H54 (cell line): ENCODE data around the gene HDAC7.

Experiments
- DNase-seq: peaks from one replicate; pipeline ENCODE4 v3.0.0; 2011; ENCODE audit warnings: low spot score, mixed read lengths; ENCODE audit not compliant: insufficient read length
- FAIRE-seq: peaks from 3 replicates; lab custom pipeline; 2011; peaks lifted over from hg19 to GRCh38; lab: Jason Lieb, UNC
- POLR2A ChIP-seq: IDR thresholded peaks from 2 replicates; pipeline ENCODE4 v1.6.1; 2011; ENCODE audit warnings: low read depth, mild to moderate bottlenecking, low read length

The HDAC7 gene

GRCh38 chr12:47785036-47785886 lies 34.4 kb downstream of the HDAC7 start:
- no peak for FAIRE-seq
- DNase-seq = no peak
- TF ChIP-seq POLR2A = no peak

GRCh38 chr12:47783821-47784819 lies 35.6 kb downstream of the HDAC7 start:
- TF ChIP-seq POLR2A = no peak
- DNase-seq (no peak), FAIRE-seq (no peak)

GRCh38 chr12:47783024-47783755 lies 36.5 kb downstream of the HDAC7 start:
- DNase-seq (no peak), FAIRE-seq (no peak)
- TF ChIP-seq POLR2A = no peak

GRCh38 chr12:47782372-47782770 lies 37.3 kb downstream of the HDAC7 start:
- no peak for TF ChIP-seq POLR2A
- DNase-seq = no peak
- FAIRE-seq = no peak

- no peak for DNase-seq
- FAIRE-seq = no peak
- no peak for TF ChIP-seq POLR2A
These were observed 38.0 kb downstream of the HDAC7 start for GRCh38 chr12:47781479-47782371.

GRCh38 chr12:47779943-47780504 lies 39.7 kb downstream of the HDAC7 start:
- no peak for FAIRE-seq
- no peak for TF ChIP-seq POLR2A
- DNase-seq = no peak

- FAIRE-seq (peak; percentile 61), DNase-seq (peak; percentile 89)
- TF ChIP-seq POLR2A = no peak
These were observed 40.3 kb downstream of the HDAC7 start for GRCh38 chr12:47779301-47779942.

- FAIRE-seq = no peak
- DNase-seq = no peak
- TF ChIP-seq POLR2A = no peak
These were observed 40.8 kb downstream of the HDAC7 start for GRCh38 chr12:47778881-47779280.

- FAIRE-seq (no peak), DNase-seq (no peak)
- no peak for TF ChIP-seq POLR2A
These were observed 41.8 kb downstream of the HDAC7 start for GRCh38 chr12:47777741-47778558.

- FAIRE-seq (no peak), DNase-seq (no peak)
- no peak for TF ChIP-seq POLR2A
These were observed 42.6 kb downstream of the HDAC7 start for GRCh38 chr12:47777151-47777550.
